Sigmoid colon (tissue), 4 donors: ENCODE measurements around the gene SCMH1.

ENCODE experiments used
- EP300 ChIP-seq, 4 donors: sonication (generic); formaldehyde crosslinking; IDR thresholded peaks; one replicate each; pipeline ENCODE4 v1.6.1; 2017; ENCODE audit warnings: antibody characterized with exemption in 4 of 4
- POLR2A ChIP-seq, 2 donors: fragments of 450-650 bp; IDR thresholded peaks; one replicate each; pipeline ENCODE4 v1.6.1; 2016; ENCODE audit warnings: antibody characterized with exemption in 2 of 2, mild to moderate bottlenecking in 2 of 2, moderate library complexity in 2 of 2
- POLR2AphosphoS5 ChIP-seq, 4 donors: sonication (generic); formaldehyde crosslinking; IDR thresholded peaks; one replicate each; pipeline ENCODE4 v1.6.1; 2017; ENCODE audit warnings: antibody characterized with exemption in 4 of 4
- TF ChIP-seq, protein P1 (sequence below), 4 experiments: fragments of 450-650 bp in 3 of 4; fragments of 200-600 bp in 1 of 4; IDR thresholded peaks; one replicate each; pipeline ENCODE4 v1.5.1; 2016 to 2019; ENCODE audit warnings: antibody characterized with exemption in 4 of 4, mild to moderate bottlenecking in 3 of 4, moderate library complexity in 2 of 4

DNA sequence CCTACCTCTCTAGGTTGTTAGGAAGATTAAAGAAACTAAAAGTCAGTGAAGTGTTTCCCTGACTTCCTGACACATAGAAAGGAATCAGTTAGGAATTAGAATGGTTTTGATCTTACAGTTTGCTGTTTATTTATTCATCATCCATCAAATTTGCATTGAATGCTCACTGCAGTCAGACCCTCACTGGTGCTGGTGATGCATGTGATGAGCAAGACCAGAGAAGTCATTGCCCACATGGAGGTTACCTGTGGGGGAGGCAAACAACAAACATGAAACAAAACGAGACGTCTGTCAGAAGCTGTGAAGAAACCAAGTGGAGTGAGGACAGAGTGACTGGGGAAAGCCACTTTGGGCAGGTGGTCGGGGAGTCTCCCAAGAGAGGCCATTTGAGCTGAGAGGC, 256.2 kb downstream of the SCMH1 start:
- TF ChIP-seq, protein P1, sequence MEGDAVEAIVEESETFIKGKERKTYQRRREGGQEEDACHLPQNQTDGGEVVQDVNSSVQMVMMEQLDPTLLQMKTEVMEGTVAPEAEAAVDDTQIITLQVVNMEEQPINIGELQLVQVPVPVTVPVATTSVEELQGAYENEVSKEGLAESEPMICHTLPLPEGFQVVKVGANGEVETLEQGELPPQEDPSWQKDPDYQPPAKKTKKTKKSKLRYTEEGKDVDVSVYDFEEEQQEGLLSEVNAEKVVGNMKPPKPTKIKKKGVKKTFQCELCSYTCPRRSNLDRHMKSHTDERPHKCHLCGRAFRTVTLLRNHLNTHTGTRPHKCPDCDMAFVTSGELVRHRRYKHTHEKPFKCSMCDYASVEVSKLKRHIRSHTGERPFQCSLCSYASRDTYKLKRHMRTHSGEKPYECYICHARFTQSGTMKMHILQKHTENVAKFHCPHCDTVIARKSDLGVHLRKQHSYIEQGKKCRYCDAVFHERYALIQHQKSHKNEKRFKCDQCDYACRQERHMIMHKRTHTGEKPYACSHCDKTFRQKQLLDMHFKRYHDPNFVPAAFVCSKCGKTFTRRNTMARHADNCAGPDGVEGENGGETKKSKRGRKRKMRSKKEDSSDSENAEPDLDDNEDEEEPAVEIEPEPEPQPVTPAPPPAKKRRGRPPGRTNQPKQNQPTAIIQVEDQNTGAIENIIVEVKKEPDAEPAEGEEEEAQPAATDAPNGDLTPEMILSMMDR (IDR thresholded peaks at IDR 0.05): no peak
- TF ChIP-seq POLR2AphosphoS5 (IDR thresholded peaks at IDR 0.05): no peak
- TF ChIP-seq POLR2A (IDR thresholded peaks at IDR 0.05): no peak
- no peak for TF ChIP-seq EP300 (IDR thresholded peaks at IDR 0.05)
